ENCODE measurements around the gene ETS2.

- no peak for TF ChIP-seq CTCF (IDR thresholded peaks at IDR 0.05)
- no peak for TF ChIP-seq POLR2AphosphoS5 (IDR thresholded peaks at IDR 0.05)
- no peak for TF ChIP-seq POLR2A (IDR thresholded peaks at IDR 0.05; ENCODE audit: low read depth)
Measured at GRCh38 chr21:38825921-38826320, 20.2 kb downstream of the ETS2 start.
